GM23248 (cell line): ENCODE measurements around the gene HOXC6.

Experiments used
- EZH2 ChIP-seq: fragments of 200-600 bp; sonication (generic); IDR thresholded peaks from 2 replicates; pipeline ENCODE4 v1.6.1; 2018; ENCODE audit warnings: antibody characterized with exemption, mild to moderate bottlenecking; ENCODE audit not compliant: insufficient read depth, poor library complexity, severe bottlenecking
- EZH2phosphoT487 ChIP-seq: fragments of 200-600 bp; sonication (generic); IDR thresholded peaks from 2 replicates; pipeline ENCODE4 v1.6.1; 2018; ENCODE audit warnings: antibody characterized with exemption, moderate library complexity, mild to moderate bottlenecking, low read depth; ENCODE audit not compliant: insufficient read depth

DNA sequence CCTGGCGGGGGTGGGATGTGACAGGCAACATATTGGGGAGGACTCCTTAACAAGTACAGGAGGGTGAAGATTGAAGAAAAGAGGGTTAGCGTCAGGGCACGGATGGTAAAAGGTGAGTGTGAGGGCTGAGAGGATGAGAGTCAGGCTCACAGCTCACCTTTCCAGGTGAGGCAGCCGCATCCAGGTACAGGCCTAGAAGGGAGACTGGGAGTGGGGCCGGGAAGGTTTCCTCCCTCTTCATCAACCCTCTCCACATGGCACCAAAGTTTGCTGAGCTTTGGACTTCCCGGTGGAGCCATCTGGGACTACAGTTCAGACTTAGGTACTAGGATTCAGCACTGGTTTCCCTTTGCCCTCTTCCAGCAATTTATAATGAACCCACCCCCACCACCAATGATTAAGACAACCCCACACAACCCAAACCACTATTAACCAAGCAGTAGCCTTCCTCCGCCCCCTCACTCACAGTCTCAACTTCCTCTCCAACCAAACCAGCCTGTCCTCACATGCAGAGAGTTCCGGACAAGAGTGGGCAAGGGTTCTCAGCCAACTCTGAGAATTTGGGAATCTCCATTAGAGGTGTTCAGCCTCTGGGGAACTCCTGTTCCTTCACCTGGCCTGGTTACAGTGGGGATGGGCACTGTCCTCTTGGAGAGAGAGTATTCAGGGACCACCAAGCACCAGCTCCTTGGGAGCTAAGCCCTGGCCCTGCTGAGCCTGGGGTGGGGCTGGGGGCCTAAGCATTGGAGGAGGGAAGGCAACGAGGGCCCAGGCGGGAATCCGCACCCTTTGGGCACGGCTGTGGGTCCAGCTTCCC lies 23.0 kb downstream of the HOXC6 start:
- TF ChIP-seq EZH2, result no peak
- no peak for TF ChIP-seq EZH2phosphoT487
